Tibial nerve (tissue), 3 donors: ENCODE data around the gene AQP2.

Experiments
- CTCF ChIP-seq, 5 experiments: fragments of 200-600 bp in 3 of 5; fragments of 450-650 bp in 2 of 5; sonication (generic) in 3 of 5; IDR thresholded peaks; one replicate each; pipeline ENCODE4 v1.5.1; 2016 to 2019; ENCODE audit warnings: antibody characterized with exemption in 5 of 5, mild to moderate bottlenecking in 3 of 5, moderate library complexity in 2 of 5
- POLR2A ChIP-seq, 2 donors: fragments of 450-650 bp; IDR thresholded peaks; one replicate each; pipeline ENCODE4 v1.6.1; 2017; ENCODE audit warnings: antibody characterized with exemption in 2 of 2, mild to moderate bottlenecking in 2 of 2, moderate library complexity in 2 of 2

- TF ChIP-seq CTCF (IDR thresholded peaks at IDR 0.05) (no peak), POLR2A (IDR thresholded peaks at IDR 0.05) (no peak)
Measured at GRCh38 chr12:49942921-49943624, 7.5 kb upstream of the AQP2 start.
